ENCODE measurements around the gene DHTKD1. TPM values are rescaled to one million over a fixed set of nuclear protein-coding genes. Genes with fewer than 3 reads are reported as not detected.

Gene DHTKD1
- total RNA-seq, 1 experiment from 2014 or later, result 53.2 TPM

GRCh38 chr10:12113627-12114026 is 44.9 kb downstream of the DHTKD1 start:
- Histone ChIP-seq H4K5ac (ENCODE audit: insufficient read length, low read depth, low read length) (no peak overlapping the region), H3K14ac (ENCODE audit: insufficient read depth, low read length) (no peak overlapping the region), H2BK12ac (ENCODE audit: insufficient read length, low read depth, low read length) (no peak overlapping the region), H4K8ac (replicated peaks; ENCODE audit: insufficient read length, low read depth, low read length) (no peak overlapping the region), H3K23me2 (ENCODE audit: insufficient read length, low read depth, low read length, poor library complexity, severe bottlenecking) (no peaks in the 10 kb centered on the region), H2BK120ac (ENCODE audit: low read depth, low read length, poor library complexity, severe bottlenecking) (no peak overlapping the region), H3K4me2 (ENCODE audit: insufficient read depth, insufficient read length, low read length) (no peak overlapping the region), H3K9me3 (ENCODE audit: control insufficient read depth, low read depth, low read length) (no peaks in the 10 kb centered on the region), H3K4me1 (ENCODE audit: insufficient read depth, low read length) (no peaks in the 10 kb centered on the region), H3K79me1 (ENCODE audit: insufficient read depth, low read depth, low read length, poor library complexity, severe bottlenecking) (no peaks in the 10 kb centered on the region), H3T11ph (ENCODE audit: low read length) (no peak overlapping the region), H2BK5ac (ENCODE audit: insufficient read length, low read length) (no peak overlapping the region), H2AFZ (ENCODE audit: low read length) (no peak overlapping the region), H3K23ac (ENCODE audit: insufficient read length, low read depth, low read length) (no peak overlapping the region), H2BK15ac (ENCODE audit: low read depth, low read length) (no peak overlapping the region), H3K27me3 (ENCODE audit: insufficient read depth, low read length) (no peaks in the 10 kb centered on the region), H3K27ac (ENCODE audit: insufficient read length, low read depth, low read length) (no peak overlapping the region), H3K4ac (ENCODE audit: low read depth, low read length) (no peak overlapping the region), H3K18ac (ENCODE audit: insufficient read length, low read depth, low read length) (no peak overlapping the region), H2AK5ac (ENCODE audit: insufficient read length, low read length) (no peak overlapping the region), H3K56ac (ENCODE audit: insufficient read length, low read depth, low read length) (no peak overlapping the region), H3K9ac (ENCODE audit: extremely low read depth, insufficient read length, low read length) (no peak overlapping the region), H2BK20ac (ENCODE audit: low read depth, low read length, poor library complexity, severe bottlenecking) (no peak overlapping the region), H4K20me1 (ENCODE audit: control insufficient read depth, insufficient read depth, insufficient read length) (no peaks in the 10 kb centered on the region), H4K91ac (ENCODE audit: insufficient read length, low read depth, low read length) (no peak overlapping the region), H3K79me2 (ENCODE audit: insufficient read depth, low read length) (no peaks in the 10 kb centered on the region)
- Mint-ChIP-seq H3K4me3 (no peak overlapping the region), H3K27me3 (ENCODE audit: low read depth) (no peaks in the 10 kb centered on the region), H3K4me1 (no peaks in the 10 kb centered on the region), H3K36me3 (ENCODE audit: insufficient read depth in 1 of 3, low read depth in 3 of 3) (peaks cover 36 to 81% (median 69%) of the 10 kb centered on the region in 3 experiments), H3K27ac (no peak overlapping the region), H3K9me3 (no peaks in the 10 kb centered on the region)
- WGBS (ENCODE audit: extremely low coverage, insufficient read length, low lambda C conversion rate), result no CpG with 5 or more reads among the region's 2 CpGs
- DNase-seq, result no peak
- TF ChIP-seq CTCF (conservative IDR thresholded peaks at IDR 0.05), result no peak
